C4-2B (cell line): Measurements from ENCODE around the gene ZNF582.

Source experiments
- ZFX ChIP-seq: fragments of 450-650 bp; IDR thresholded peaks from 2 replicates; pipeline ENCODE4 v1.6.1; 2017
- TF ChIP-seq, protein P1 (sequence below): fragments of 450-650 bp; conservative IDR thresholded peaks from 2 replicates; pipeline ENCODE4 v1.5.1; 2017; ENCODE audit warnings: mild to moderate bottlenecking

DNA sequence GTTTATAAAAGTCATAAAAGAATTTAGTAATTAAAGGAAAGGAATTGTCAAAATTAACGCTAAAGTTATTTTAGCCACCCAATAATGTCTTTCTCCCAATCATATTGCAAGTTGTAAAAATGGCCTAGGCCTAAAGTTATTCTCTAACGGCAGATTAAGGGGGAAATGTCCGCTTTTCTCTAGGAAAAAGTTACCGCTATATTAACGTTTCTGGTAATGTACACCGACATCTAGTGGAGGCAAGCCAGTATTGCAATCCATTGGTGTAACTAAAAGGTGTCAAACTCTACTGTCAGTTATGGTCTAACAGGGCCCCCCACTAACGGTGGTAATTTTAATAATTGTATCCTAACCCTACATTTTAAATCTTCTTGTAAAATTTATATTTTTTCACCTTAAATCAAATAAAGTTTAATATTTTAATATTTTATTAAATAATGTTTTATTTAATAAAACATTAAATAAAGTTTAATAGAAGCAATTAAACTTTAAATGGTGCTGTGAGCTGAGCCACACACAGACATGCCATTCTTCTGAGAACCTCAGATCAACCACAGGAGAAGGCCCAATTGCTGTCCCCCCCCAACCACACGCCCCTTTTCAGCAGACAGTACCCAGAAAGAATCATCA is 42.8 kb downstream of the ZNF582 start:
- TF ChIP-seq, protein P1, sequence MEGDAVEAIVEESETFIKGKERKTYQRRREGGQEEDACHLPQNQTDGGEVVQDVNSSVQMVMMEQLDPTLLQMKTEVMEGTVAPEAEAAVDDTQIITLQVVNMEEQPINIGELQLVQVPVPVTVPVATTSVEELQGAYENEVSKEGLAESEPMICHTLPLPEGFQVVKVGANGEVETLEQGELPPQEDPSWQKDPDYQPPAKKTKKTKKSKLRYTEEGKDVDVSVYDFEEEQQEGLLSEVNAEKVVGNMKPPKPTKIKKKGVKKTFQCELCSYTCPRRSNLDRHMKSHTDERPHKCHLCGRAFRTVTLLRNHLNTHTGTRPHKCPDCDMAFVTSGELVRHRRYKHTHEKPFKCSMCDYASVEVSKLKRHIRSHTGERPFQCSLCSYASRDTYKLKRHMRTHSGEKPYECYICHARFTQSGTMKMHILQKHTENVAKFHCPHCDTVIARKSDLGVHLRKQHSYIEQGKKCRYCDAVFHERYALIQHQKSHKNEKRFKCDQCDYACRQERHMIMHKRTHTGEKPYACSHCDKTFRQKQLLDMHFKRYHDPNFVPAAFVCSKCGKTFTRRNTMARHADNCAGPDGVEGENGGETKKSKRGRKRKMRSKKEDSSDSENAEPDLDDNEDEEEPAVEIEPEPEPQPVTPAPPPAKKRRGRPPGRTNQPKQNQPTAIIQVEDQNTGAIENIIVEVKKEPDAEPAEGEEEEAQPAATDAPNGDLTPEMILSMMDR: peak; percentile 89
- TF ChIP-seq ZFX: no peak
